ENCODE data around the gene INTS6L. TPM values are rescaled to one million over a fixed set of nuclear protein-coding genes. Genes with fewer than 3 reads are reported as not detected.
"Not testable (repeated sequence)": the region's sequence is repeated elsewhere in the genome, so short reads cannot be mapped to it uniquely, and the experiment has no call there.

INTS6L gene
- total and polyA plus RNA-seq, 12 donors = 1.4 to 8.9 (median 2.6) TPM

- Histone ChIP-seq H3K4me1 (no peaks in the 10 kb centered on the region), H3K27ac (no peak overlapping the region), H3K4me3 (no peak overlapping the region), H3K36me3 (no peaks in the 10 kb centered on the region), H3K9me3 (no peaks in the 10 kb centered on the region), H3K27me3 (peaks cover 0 to 16% (median 0%) of the 10 kb centered on the region in 7 donors)
- DNase-seq (no peak), ATAC-seq (no peak)
- no peak for TF ChIP-seq CTCF (IDR thresholded peaks at IDR 0.05)
- intact Hi-C loops (cut with DNase I) = no loop called here
- 50 to 86% methylated on average over 1 of the region's 1 CpG for WGBS, 2 donors
These were observed 75.1 kb downstream of the INTS6L start for GRCh38 chrX:135595543-135595942.

- DNase-seq = peak; percentile 7 to 34
- H3K27ac ChIP-seq = no peak overlapping the region
- 25 to 48% methylated on average over 18 of the region's 18 CpGs for WGBS, 2 donors
- ATAC-seq = peak in 1 of 8 donors; percentile 33
- intact Hi-C loops (cut with DNase I) = no loop called here
- H3K9me3 ChIP-seq = no peaks in the 10 kb centered on the region
- no peaks in the 10 kb centered on the region for H3K4me1 ChIP-seq
- TF ChIP-seq CTCF (IDR thresholded peaks at IDR 0.05) = peak; percentile 11 to 69 (median 54)
- H3K4me3 ChIP-seq = no peak overlapping the region
- peaks cover 0 to 8% (median 0%) of the 10 kb centered on the region in 7 donors for H3K27me3 ChIP-seq
- H3K36me3 ChIP-seq = no peaks in the 10 kb centered on the region
These were observed 76.0 kb downstream of the INTS6L start for GRCh38 chrX:135596495-135596894.

GRCh38 chrX:135605906-135606305 lies 85.4 kb downstream of the INTS6L start:
- TF ChIP-seq CTCF (IDR thresholded peaks at IDR 0.05) = no peak
- peaks cover 0 to 22% (median 0%) of the 10 kb centered on the region in 7 donors for H3K27me3 ChIP-seq
- no peak for ATAC-seq
- no peaks in the 10 kb centered on the region for H3K4me1 ChIP-seq
- intact Hi-C loops (cut with DNase I) = no loop called here
- no peak for DNase-seq
- no peak overlapping the region for H3K4me3 ChIP-seq
- H3K9me3 ChIP-seq = no peaks in the 10 kb centered on the region
- no peak overlapping the region for H3K27ac ChIP-seq
- no peaks in the 10 kb centered on the region for H3K36me3 ChIP-seq
- WGBS, 2 donors = 68% methylated on average over 6 of the region's 6 CpGs

GRCh38 chrX:135624408-135625204 lies 104.1 kb downstream of the INTS6L start:
- intact Hi-C loops (cut with DNase I); ATAC-seq: not testable (repeated sequence)
- WGBS, 2 donors = 76% methylated on average over 3 to 4 of the region's 7 CpGs

GRCh38 chrX:135625995-135626394 lies 105.5 kb downstream of the INTS6L start:
- H3K4me3 ChIP-seq = no peak overlapping the region
- DNase-seq (no peak), ATAC-seq (no peak)
- peak in 6 of 9 donors; percentile 16 to 22 (median 18) for TF ChIP-seq CTCF (IDR thresholded peaks at IDR 0.05)
- intact Hi-C loops (cut with DNase I) = no loop called here
- 82 to 89% methylated on average over 6 of the region's 6 CpGs for WGBS, 2 donors
- H3K27ac ChIP-seq = no peak overlapping the region
- H3K9me3 ChIP-seq = no peaks in the 10 kb centered on the region
- no peaks in the 10 kb centered on the region for H3K4me1 ChIP-seq
- H3K36me3 ChIP-seq = no peaks in the 10 kb centered on the region
- H3K27me3 ChIP-seq = no peaks in the 10 kb centered on the region

More at GRCh38 chrX:135624408-135625204, 104.1 kb downstream of the INTS6L start:
- not testable (repeated sequence) for H3K4me3 ChIP-seq, DNase-seq, H3K9me3 ChIP-seq, H3K36me3 ChIP-seq, H3K4me1 ChIP-seq, H3K27ac ChIP-seq, H3K27me3 ChIP-seq
